GM12875 (cell line): Measurements from ENCODE around the gene MT2A.
"Not testable (repeated sequence)": the region's sequence is repeated elsewhere in the genome, so short reads cannot be mapped to it uniquely, and the experiment has no call there.

ENCODE experiments used
- H3K4me3 ChIP-seq: one replicate; pipeline ENCODE4 v1.5.1; 2011; ENCODE audit warnings: low read depth, low read length, control low read depth
- CTCF ChIP-seq: IDR thresholded peaks from 2 replicates; pipeline ENCODE4 v1.5.1; 2011; ENCODE audit warnings: low read depth, mild to moderate bottlenecking, control low read depth, inconsistent platforms, low read length, moderate library complexity, borderline replicate concordance; ENCODE audit not compliant: insufficient read depth

Gene MT2A

GRCh38 chr16:56620339-56620897, 12.0 kb downstream of the MT2A start:
- no peak overlapping the region for H3K4me3 ChIP-seq
- no peak for TF ChIP-seq CTCF

GRCh38 chr16:56621665-56622445, 13.5 kb downstream of the MT2A start:
- not testable (repeated sequence) for H3K4me3 ChIP-seq

- not testable (repeated sequence) for H3K4me3 ChIP-seq
Observed at GRCh38 chr16:56623184-56623583, 14.8 kb downstream of the MT2A start.

GRCh38 chr16:56623637-56624036, 15.3 kb downstream of the MT2A start:
- H3K4me3 ChIP-seq: no peak overlapping the region
- TF ChIP-seq CTCF: no peak

GRCh38 chr16:56625140-56625942, 17.0 kb downstream of the MT2A start, which contains the start of gene MT1E:
TSS of gene MT1E (plus strand) at chr16:56625781. CDS start at chr16:56625852, 71 bp downstream.
- no peak for TF ChIP-seq CTCF
- no peak within 1 kb of the TSS for H3K4me3 ChIP-seq

GRCh38 chr16:56625943-56626654, 17.7 kb downstream of the MT2A start:
- TF ChIP-seq CTCF: no peak
- no peak overlapping the region for H3K4me3 ChIP-seq

- H3K4me3 ChIP-seq: no peak overlapping the region
- TF ChIP-seq CTCF: no peak
Observed at GRCh38 chr16:56626685-56627084, 18.3 kb downstream of the MT2A start.
